Thoracic aorta endothelial cell (primary cell): ENCODE measurements around the gene CCDC39. TPM values are rescaled to one million over a fixed set of nuclear protein-coding genes. Genes with fewer than 3 reads are reported as not detected.

ENCODE experiments used
- small RNA-seq: library from RNA; depleted of rRNA; stranded (forward); fragments of <200 nt; gene quantifications from one replicate; pipeline ENCODE3, GENCODE V24; 2012
- total RNA-seq: library from RNA; depleted of rRNA; stranded (reverse); fragments of >200 nt; gene quantifications from 2 replicates; pipeline ENCODE4 v1.2.3, GENCODE V29; 2012

Gene CCDC39
- 0.14 TPM in 1 of 2 replicates, not detected in the other for total RNA-seq

GRCh38 chr3:180679178-180680096 lies at the start of gene CCDC39:
Gene CCDC39, minus strand, starts transcription at chr3:180679489. Its CDS starts 109 bp downstream, at chr3:180679380.

DNA sequence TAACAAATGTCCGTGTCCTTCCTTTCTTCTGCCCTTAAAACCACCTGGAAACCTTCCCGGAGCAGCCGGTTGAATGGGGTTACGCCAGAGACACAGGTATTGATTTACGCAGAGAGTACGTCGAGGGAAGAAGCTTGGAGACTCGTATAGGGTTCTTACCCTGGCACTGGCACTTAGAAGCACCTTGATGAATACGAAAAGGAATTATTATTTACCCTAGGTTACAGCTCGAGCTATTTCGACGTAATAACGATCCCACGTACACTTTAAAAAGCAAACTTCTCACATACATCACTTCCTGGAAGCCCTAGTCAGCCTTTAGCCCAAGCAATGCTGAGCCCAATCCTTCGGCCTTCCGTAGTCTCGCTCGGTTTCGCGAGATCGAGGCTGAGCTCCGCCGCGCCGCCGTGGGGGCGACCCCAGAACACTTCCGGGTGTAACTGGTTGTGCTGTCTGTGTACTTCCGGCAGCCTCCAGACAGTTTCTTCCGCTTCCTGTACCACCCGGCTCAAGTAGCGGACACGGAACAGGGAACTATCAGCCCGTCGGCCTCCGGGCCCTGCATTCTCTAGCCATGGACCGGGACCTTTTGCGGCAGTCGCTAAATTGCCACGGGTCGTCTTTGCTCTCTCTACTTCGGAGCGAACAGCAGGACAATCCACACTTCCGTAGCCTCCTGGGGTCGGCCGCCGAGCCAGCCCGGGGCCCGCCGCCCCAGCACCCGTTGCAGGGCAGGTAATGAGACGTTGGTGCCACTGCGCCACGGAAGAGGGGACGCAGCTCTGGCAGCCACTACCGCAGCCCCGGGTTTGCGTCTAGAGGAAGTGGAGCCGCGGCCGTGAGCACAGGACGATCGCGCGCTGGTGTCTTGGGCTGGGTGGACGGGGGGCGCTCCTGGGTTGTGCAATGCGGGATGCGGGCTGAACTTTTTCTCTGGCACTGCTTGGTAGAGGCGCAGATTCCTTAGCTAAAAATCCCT lies 77.3 kb downstream of the CCDC39 start, which contains the start of gene TTC14:
TSS of gene TTC14 (plus strand) at position 476 of the 979 bp plus-strand sequence. CDS start at position 575, 99 bp downstream.

Small RNA genes within 50 kb of the gene (small RNA-seq; reads per million reads assigned to genes)
- gene AC068298.1 (not detected), gene RNU6-486P (not detected)

Other genes with a start within 250 kb of the CCDC39 start
- 48.7 and 52.9 TPM in 2 replicates for gene TTC14, start 77.3 kb downstream of the CCDC39 start, total RNA-seq
- gene FXR1, start 233.2 kb upstream of the CCDC39 start, total RNA-seq = 206 and 244 TPM in 2 replicates